HEK293 (cell line): ENCODE measurements around the gene GRB10.

Experiments
- CTCF ChIA-PET: fragments of 350-600 bp; formaldehyde crosslinking; extraction: SDS; loops from one replicate; lab custom pipeline; 2021; ENCODE audit warnings: antibody characterized with exemption; lab: Yijun Ruan, JAX
- POLR2A ChIA-PET: fragments of 300-600 bp; formaldehyde crosslinking; extraction: SDS; loops from one replicate; lab custom pipeline; 2020; ENCODE audit warnings: antibody characterized with exemption, inconsistent platforms; lab: Yijun Ruan, JAX
- H3K27ac ChIP-seq: fragments of 200-500 bp; sonication (Bioruptor generic); 2 replicates; pipeline ENCODE4 v1.5.1; 2014; ENCODE audit warnings: low read depth, low read length, control low read depth, inconsistent platforms; ENCODE audit errors: extremely low read depth
- H3K36me3 ChIP-seq, 2 experiments: fragments of 200-500 bp in 1 of 2; sonication (Bioruptor generic) in 1 of 2; 1 replicate in 1 of 2; 2 replicates in 1 of 2; pipeline ENCODE4 v1.5.1; 2014 to 2017; ENCODE audit warnings: inconsistent platforms in 2 of 2, low read length in 2 of 2; ENCODE audit not compliant: control insufficient read depth in 2 of 2, insufficient read depth in 1 of 2
- H3K4me1 ChIP-seq: fragments of 200-500 bp; sonication (Bioruptor generic); 2 replicates; pipeline ENCODE4 v1.5.1; 2014; ENCODE audit warnings: mild to moderate bottlenecking, low read length, inconsistent platforms; ENCODE audit not compliant: control insufficient read depth, insufficient read depth
- H3K4me3 ChIP-seq: 2 replicates; pipeline ENCODE4 v1.5.1; 2011; ENCODE audit warnings: low read depth, mild to moderate bottlenecking, control low read depth, low read length, moderate library complexity
- H3K9me3 ChIP-seq: fragments of 200-500 bp; sonication (Bioruptor generic); 2 replicates; pipeline ENCODE4 v1.5.1; 2014; ENCODE audit warnings: low read depth, low read length, inconsistent platforms; ENCODE audit not compliant: control insufficient read depth, insufficient read depth
- BCL6B ChIP-seq: fragments of 450-650 bp; formaldehyde crosslinking; IDR thresholded peaks from 2 replicates; pipeline ENCODE4 v1.5.1; 2017; ENCODE audit warnings: missing biosample characterization, missing genetic modification characterization
- KLF1 ChIP-seq: fragments of 450-650 bp; formaldehyde crosslinking; IDR thresholded peaks from 2 replicates; pipeline ENCODE4 v1.5.1; 2016; ENCODE audit warnings: missing biosample characterization, missing genetic modification characterization
- PRDM2 ChIP-seq: fragments of 450-650 bp; formaldehyde crosslinking; IDR thresholded peaks from 2 replicates; pipeline ENCODE4 v1.5.1; 2016; ENCODE audit warnings: missing biosample characterization, missing genetic modification characterization, borderline replicate concordance
- SETDB1 ChIP-seq: IDR thresholded peaks from one replicate; pipeline ENCODE4 v1.6.1; 2017; ENCODE audit warnings: mild to moderate bottlenecking, low read length, moderate library complexity, mixed read lengths; ENCODE audit not compliant: insufficient read length
- WT1 ChIP-seq: fragments of 450-650 bp; formaldehyde crosslinking; IDR thresholded peaks from 2 replicates; pipeline ENCODE4 v1.5.1; 2016; ENCODE audit warnings: missing biosample characterization, missing genetic modification characterization
- YY2 ChIP-seq: fragments of 450-650 bp; formaldehyde crosslinking; IDR thresholded peaks from 2 replicates; pipeline ENCODE4 v1.5.1; 2016; ENCODE audit warnings: missing biosample characterization, missing genetic modification characterization
- ZBTB48 ChIP-seq: fragments of 450-650 bp; formaldehyde crosslinking; IDR thresholded peaks from 2 replicates; pipeline ENCODE4 v1.5.1; 2016; ENCODE audit warnings: missing biosample characterization, missing genetic modification characterization
- ZFHX2 ChIP-seq: fragments of 450-650 bp; formaldehyde crosslinking; conservative IDR thresholded peaks from 2 replicates; pipeline ENCODE4 v1.5.1; 2016; ENCODE audit warnings: missing biosample characterization, missing genetic modification characterization
- ZNF10 ChIP-seq: fragments of 450-650 bp; formaldehyde crosslinking; IDR thresholded peaks from 2 replicates; pipeline ENCODE4 v1.5.1; 2017; ENCODE audit warnings: missing biosample characterization, missing genetic modification characterization
- ZNF121 ChIP-seq: fragments of 450-650 bp; formaldehyde crosslinking; IDR thresholded peaks from 2 replicates; pipeline ENCODE4 v1.5.1; 2016; ENCODE audit warnings: missing biosample characterization, missing genetic modification characterization
- ZNF146 ChIP-seq: fragments of 450-650 bp; formaldehyde crosslinking; IDR thresholded peaks from 2 replicates; pipeline ENCODE4 v1.5.1; 2016; ENCODE audit warnings: missing biosample characterization, missing genetic modification characterization
- ZNF239 ChIP-seq: fragments of 450-650 bp; formaldehyde crosslinking; IDR thresholded peaks from 2 replicates; pipeline ENCODE4 v1.5.1; 2016; ENCODE audit warnings: missing biosample characterization, missing genetic modification characterization
- ZNF544 ChIP-seq: fragments of 450-650 bp; formaldehyde crosslinking; IDR thresholded peaks from 2 replicates; pipeline ENCODE4 v1.5.0; 2017; ENCODE audit warnings: missing biosample characterization, missing genetic modification characterization
- ZNF548 ChIP-seq: fragments of 450-650 bp; formaldehyde crosslinking; IDR thresholded peaks from 2 replicates; pipeline ENCODE4 v1.5.1; 2016; ENCODE audit warnings: missing biosample characterization, missing genetic modification characterization
- ZNF558 ChIP-seq: fragments of 450-650 bp; formaldehyde crosslinking; IDR thresholded peaks from 2 replicates; pipeline ENCODE4 v1.5.1; 2016; ENCODE audit warnings: missing biosample characterization, missing genetic modification characterization
- ZNF580 ChIP-seq: fragments of 450-650 bp; formaldehyde crosslinking; IDR thresholded peaks from 2 replicates; pipeline ENCODE4 v1.5.1; 2016; ENCODE audit warnings: missing biosample characterization, missing genetic modification characterization
- ZNF624 ChIP-seq: fragments of 450-650 bp; formaldehyde crosslinking; IDR thresholded peaks from 2 replicates; pipeline ENCODE4 v1.5.1; 2017; ENCODE audit warnings: missing biosample characterization, missing genetic modification characterization
- ZNF629 ChIP-seq: fragments of 450-650 bp; formaldehyde crosslinking; IDR thresholded peaks from 2 replicates; pipeline ENCODE4 v1.5.1; 2017; ENCODE audit warnings: missing biosample characterization, missing genetic modification characterization
- ZNF677 ChIP-seq: fragments of 450-650 bp; IDR thresholded peaks from 2 replicates; pipeline ENCODE4 v1.5.0; 2018; ENCODE audit warnings: missing biosample characterization, mild to moderate bottlenecking, missing genetic modification characterization, moderate library complexity

The GRB10 gene

GRCh38 chr7:50697748-50698147 lies 84.9 kb downstream of the GRB10 start:
- ChIA-PET POLR2A (no interaction called here), CTCF (interaction anchor here (0.7 to 1.4 kb wide), 3 partner anchors 15 to 370 kb away, joined by 3 to 5 read pairs (median 3); no protein-coding TSS in a partner anchor)
- H3K36me3 ChIP-seq: peaks cover 0 to 14% of the 10 kb centered on the region in 2 experiments; a peak in 1 of 3 replicates
- H3K27ac ChIP-seq: no peak overlapping the region
- TF ChIP-seq ZFHX2 (tag by site-specific recombination) (0 out of 2 replicates have a peak, but pooled peaks have one; percentile 13), BCL6B (tag by site-specific recombination) (no peak)
- H3K4me1 ChIP-seq: no peaks in the 10 kb centered on the region
- no peak overlapping the region for H3K4me3 ChIP-seq
- no peaks in the 10 kb centered on the region for H3K9me3 ChIP-seq

GRCh38 chr7:50696810-50697582 lies 85.7 kb downstream of the GRB10 start:
- no peaks in the 10 kb centered on the region for H3K9me3 ChIP-seq
- TF ChIP-seq ZNF580 (tag by site-specific recombination) (0 out of 2 replicates have a peak, but pooled peaks have one; percentile 44), YY2 (tag by site-specific recombination) (no peak), ZNF544 (tag by site-specific recombination) (no peak), ZNF121 (tag by site-specific recombination) (peak; percentile 81), WT1 (tag by site-specific recombination) (no peak), SETDB1 (no peak), PRDM2 (tag by site-specific recombination) (no peak), ZNF677 (tag by site-specific recombination) (no peak), ZNF146 (peak; percentile 76; the same call in 1 of the 2 replicates), ZNF239 (tag by site-specific recombination) (no peak), KLF1 (tag by site-specific recombination) (no peak), ZNF548 (tag by site-specific recombination) (no peak), ZNF629 (tag by site-specific recombination) (no peak), ZNF558 (no peak), ZNF10 (tag by site-specific recombination) (peak; percentile 79), ZNF624 (tag by site-specific recombination) (no peak), ZBTB48 (tag by site-specific recombination) (no peak)
- CTCF ChIA-PET: interaction anchor here (0.6 to 1.4 kb wide), 6 partner anchors 16 to 444 kb away, joined by 3 to 6 read pairs (median 3); no protein-coding TSS in a partner anchor
- H3K36me3 ChIP-seq: peaks cover 0 to 7% of the 10 kb centered on the region in 2 experiments; a peak in 1 of 3 replicates
- no peak overlapping the region for H3K4me3 ChIP-seq
- no peaks in the 10 kb centered on the region for H3K4me1 ChIP-seq
- POLR2A ChIA-PET: no interaction called here
- H3K27ac ChIP-seq: no peak overlapping the region
